ENCODE data around the gene PCED1B.
"Not testable (repeated sequence)": the region's sequence is repeated elsewhere in the genome, so short reads cannot be mapped to it uniquely, and the experiment has no call there.

PCED1B gene

GRCh38 chr12:47088021-47088944 lies 8.9 kb downstream of the PCED1B start:
- no peak for DNase-seq (ENCODE audit: low read depth)

GRCh38 chr12:47091009-47091408 lies 11.6 kb downstream of the PCED1B start:
- DNase-seq (ENCODE audit: low read depth), result no peak

- DNase-seq (ENCODE audit: low read depth), result no peak
Observed at GRCh38 chr12:47094804-47095203, 15.4 kb downstream of the PCED1B start.

- no peak for DNase-seq (ENCODE audit: low read depth)
Observed at GRCh38 chr12:47095446-47096236, 16.2 kb downstream of the PCED1B start.

- no peak for DNase-seq (ENCODE audit: low read depth)
Observed at GRCh38 chr12:47097276-47097896, 18.0 kb downstream of the PCED1B start.

GRCh38 chr12:47098099-47098498 lies 18.7 kb downstream of the PCED1B start:
- no peak for DNase-seq (ENCODE audit: low read depth)

- no peak for DNase-seq (ENCODE audit: low read depth)
Observed at GRCh38 chr12:47099610-47100009, 20.2 kb downstream of the PCED1B start.

- DNase-seq (ENCODE audit: low read depth), result no peak
Observed at GRCh38 chr12:47100160-47100559, 20.7 kb downstream of the PCED1B start.

GRCh38 chr12:47102406-47102805 lies 23.0 kb downstream of the PCED1B start:
- no peak for DNase-seq (ENCODE audit: low read depth)

GRCh38 chr12:47102845-47103651 lies 23.6 kb downstream of the PCED1B start:
- DNase-seq (ENCODE audit: low read depth), result no peak

GRCh38 chr12:47105914-47106674 lies 26.7 kb downstream of the PCED1B start:
- no peak for DNase-seq (ENCODE audit: low read depth)

GRCh38 chr12:47107446-47107845 lies 28.0 kb downstream of the PCED1B start:
- DNase-seq (ENCODE audit: low read depth), result no peak

GRCh38 chr12:47107926-47108325 lies 28.5 kb downstream of the PCED1B start:
- no peak for DNase-seq (ENCODE audit: low read depth)

- no peak for DNase-seq (ENCODE audit: low read depth)
Observed at GRCh38 chr12:47110011-47110541, 30.7 kb downstream of the PCED1B start.

- no peak for DNase-seq (ENCODE audit: low read depth)
Observed at GRCh38 chr12:47110718-47111391, 31.4 kb downstream of the PCED1B start.

GRCh38 chr12:47111392-47111778 lies 32.0 kb downstream of the PCED1B start:
- DNase-seq (ENCODE audit: low read depth), result no peak

- no peak for DNase-seq (ENCODE audit: low read depth)
Observed at GRCh38 chr12:47111854-47112253, 32.4 kb downstream of the PCED1B start.

GRCh38 chr12:47112679-47113078 lies 33.3 kb downstream of the PCED1B start:
- no peak for DNase-seq (ENCODE audit: low read depth)

- no peak for DNase-seq (ENCODE audit: low read depth)
Observed at GRCh38 chr12:47114481-47114892, 35.1 kb downstream of the PCED1B start.

GRCh38 chr12:47117305-47117704 lies 37.9 kb downstream of the PCED1B start:
- DNase-seq (ENCODE audit: low read depth), result not testable (repeated sequence)
